ENCODE data around the gene AMBRA1.

DNA sequence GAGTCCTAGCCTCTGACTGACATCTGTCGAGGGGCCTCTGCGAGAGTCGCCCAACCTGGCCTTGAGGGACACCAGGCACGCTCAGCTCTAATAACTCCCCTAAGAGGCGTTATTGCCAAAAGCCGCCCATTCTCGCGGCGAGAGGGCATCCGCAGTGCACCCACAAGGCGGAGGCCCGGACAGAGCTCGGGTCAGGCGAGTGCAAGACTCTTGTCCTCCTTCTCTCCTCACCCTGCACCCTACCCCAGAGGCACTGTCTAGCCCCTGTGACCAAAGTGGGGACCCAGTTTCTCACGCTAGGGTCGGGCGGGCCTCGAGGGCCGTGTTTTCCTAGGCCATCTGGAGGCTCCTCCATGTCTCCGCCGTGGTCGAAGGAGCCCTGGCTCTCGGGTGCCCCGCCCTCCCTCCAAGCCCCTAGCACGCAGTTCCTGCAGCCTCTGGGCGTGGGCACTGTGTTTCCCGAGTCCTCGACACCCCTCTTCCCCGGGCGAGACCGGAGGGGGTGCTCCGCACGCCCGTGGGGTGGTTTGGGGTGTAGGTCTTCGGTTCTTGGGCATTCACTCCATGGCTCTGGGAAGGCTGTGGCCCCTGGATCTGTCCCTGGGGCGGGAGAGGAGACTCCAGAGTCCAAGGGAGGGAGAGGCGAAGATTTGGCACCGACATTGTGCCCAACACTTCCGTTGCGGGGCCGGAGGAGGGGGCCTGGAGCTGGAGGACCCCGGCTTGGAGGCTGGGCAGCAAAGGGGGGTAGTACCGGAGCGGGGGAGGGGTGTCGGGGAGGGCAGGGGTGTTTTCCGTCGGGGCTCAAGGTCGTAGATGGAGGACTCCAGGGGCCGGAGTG, 203.3 kb downstream of the AMBRA1 start:
- TF ChIP-seq TARDBP (IDR thresholded peaks at IDR 0.05) (no peak), ELF4 (IDR thresholded peaks at IDR 0.05) (no peak), SP1 (IDR thresholded peaks at IDR 0.05) (no peak), SUZ12 (IDR thresholded peaks at IDR 0.05) (no peak), FOXA1 (IDR thresholded peaks at IDR 0.05) (no peak), LEF1 (IDR thresholded peaks at IDR 0.05; ENCODE audit: borderline replicate concordance) (no peak), ZNF384 (IDR thresholded peaks at IDR 0.05) (no peak), NFRKB (IDR thresholded peaks at IDR 0.05) (no peak), FOXM1 (IDR thresholded peaks at IDR 0.05; ENCODE audit: borderline replicate concordance) (no peak), BHLHE40 (IDR thresholded peaks at IDR 0.05; ENCODE audit: borderline replicate concordance) (no peak), FOXK2 (IDR thresholded peaks at IDR 0.05) (no peak)

Measured in HEK293T (cell line).